ENCODE data around the gene PRKCA. TPM values are rescaled to one million over a fixed set of nuclear protein-coding genes. Genes with fewer than 3 reads are reported as not detected.

The PRKCA gene
- total and polyA plus RNA-seq, 2 of the 13 experiments (the other 11 are each of a cell fraction or from before 2014, with no cell fraction given): 18.5 to 21.5 TPM

GRCh38 chr17:66548158-66548557, 245.7 kb downstream of the PRKCA start:
- H3K27me3 ChIP-seq (ENCODE audit: control insufficient read depth in 1 of 2, insufficient read depth in 2 of 2, low read length in 2 of 2): no peaks in the 10 kb centered on the region
- H3K36me3 ChIP-seq (replicated peaks in 1 of 2; ENCODE audit: control insufficient read depth in 1 of 2, insufficient read depth in 2 of 2, low read length in 2 of 2): no peaks in the 10 kb centered on the region
- POLR2A ChIA-PET: interaction anchor here (1.3 kb wide), 1 partner anchor 19 kb away, joined by 3 read pairs; no protein-coding TSS in a partner anchor
- H3K4me3 ChIP-seq (replicated peaks in 1 of 3; ENCODE audit: insufficient read depth in 1 of 3, low read depth in 2 of 3, low read length in 3 of 3): no peak overlapping the region
- TSS peak; percentile 13 for BruUV-seq (replicated peaks)
- 70% methylated on average over 3 of the region's 3 CpGs for WGBS (ENCODE audit: low lambda C conversion rate)
- H3K9ac ChIP-seq (ENCODE audit: insufficient read depth, low read depth, low read length): no peak overlapping the region
- peaks cover 66% of the 10 kb centered on the region for H3K4me1 ChIP-seq (ENCODE audit: insufficient read depth, low read length)
- FAIRE-seq (peak; percentile 12), ATAC-seq (peak; percentile 46), DNase-seq (ENCODE audit: low spot score) (peak; percentile 23)
- no peaks in the 10 kb centered on the region for H3K79me2 ChIP-seq (ENCODE audit: insufficient read depth, low read length)
- in situ Hi-C loops (cut with HindIII; ENCODE audit: extremely low pct_ligation_motif_present, low pct_unique_long_range_greater_than_20kb): no loop called here
- no peaks in the 10 kb centered on the region for H4K20me1 ChIP-seq (ENCODE audit: insufficient read depth, low read length)
- no peaks in the 10 kb centered on the region for H3K9me3 ChIP-seq (ENCODE audit: low read length)
- intact Hi-C loops (cut with micrococcal nuclease; ENCODE audit: unreplicated experiment): loop anchor here (5.0 to 10.0 kb wide), 2 partner anchors 41 to 83 kb away; no protein-coding TSS in a partner anchor
- peak overlapping the region; percentile 44 for H3K27ac ChIP-seq (ENCODE audit: extremely low read length, insufficient read depth, low read length)
- H2AFZ ChIP-seq (ENCODE audit: low read length): no peak overlapping the region
- no peak overlapping the region for H3K4me2 ChIP-seq (ENCODE audit: low read depth, low read length)
- CTCF ChIA-PET (ENCODE audit: low intra/inter-chr PET ratio, low total read pairs): no interaction called here
- no peak for TF ChIP-seq ZXDC (CRISPR knock-in tag; IDR thresholded peaks at IDR 0.05)
- no peak for TF ChIP-seq HNRNPUL1 (IDR thresholded peaks at IDR 0.05; ENCODE audit: low read depth, low read length)
- 0 out of 2 replicates have a peak, but pooled peaks have one; percentile 18 for TF ChIP-seq MEIS1 (CRISPR knock-in tag; IDR thresholded peaks at IDR 0.05; ENCODE audit: borderline replicate concordance)
- no peak for TF ChIP-seq NFIC (IDR thresholded peaks at IDR 0.05; ENCODE audit: low read length)
- no peak for TF ChIP-seq HMG20B (CRISPR knock-in tag; conservative IDR thresholded peaks at IDR 0.05)
- TF ChIP-seq ZNF547 (CRISPR knock-in tag; IDR thresholded peaks at IDR 0.05): no peak
- TF ChIP-seq ZSCAN20 (CRISPR knock-in tag; IDR thresholded peaks at IDR 0.05; ENCODE audit: borderline replicate concordance): no peak
- no peak for TF ChIP-seq HDAC1 (CRISPR knock-in tag; IDR thresholded peaks at IDR 0.05)
- no peak for TF ChIP-seq ZNF784 (CRISPR knock-in tag; IDR thresholded peaks at IDR 0.05; ENCODE audit: borderline replicate concordance)
- no peak for TF ChIP-seq ZNF124 (CRISPR knock-in tag; IDR thresholded peaks at IDR 0.05)
- TF ChIP-seq ZNF674 (CRISPR knock-in tag; IDR thresholded peaks at IDR 0.05; ENCODE audit: low read depth): no peak
- TF ChIP-seq ZNF383 (CRISPR knock-in tag; IDR thresholded peaks at IDR 0.05; ENCODE audit: borderline replicate concordance): 0 out of 2 replicates have a peak, but pooled peaks have one; percentile 38
- 0 out of 2 replicates have a peak, but pooled peaks have one; percentile 28 for TF ChIP-seq ZNF7 (CRISPR knock-in tag; IDR thresholded peaks at IDR 0.05)
- no peak for TF ChIP-seq SP4 (CRISPR knock-in tag; IDR thresholded peaks at IDR 0.05)
- no peak for TF ChIP-seq BORCS8-MEF2B (CRISPR knock-in tag; IDR thresholded peaks at IDR 0.05)
- no peak for TF ChIP-seq ZNF17 (CRISPR knock-in tag; IDR thresholded peaks at IDR 0.05)
- TF ChIP-seq ZNF660 (CRISPR knock-in tag; IDR thresholded peaks at IDR 0.05; ENCODE audit: borderline replicate concordance, low read depth): no peak
- 0 out of 2 replicates have a peak, but pooled peaks have one; percentile 27 for TF ChIP-seq SNAPC2 (CRISPR knock-in tag; IDR thresholded peaks at IDR 0.05)
- no peak for TF ChIP-seq KAT7 (CRISPR knock-in tag; IDR thresholded peaks at IDR 0.05; ENCODE audit: borderline replicate concordance)
- TF ChIP-seq ETV5 (CRISPR knock-in tag; IDR thresholded peaks at IDR 0.05; ENCODE audit: borderline replicate concordance): peak; percentile 34; the same call in 1 of the 2 replicates
- no peak for TF ChIP-seq GLI4 (CRISPR knock-in tag; IDR thresholded peaks at IDR 0.05; ENCODE audit: borderline replicate concordance)
- no peak for TF ChIP-seq RAD21 (CRISPR knock-in tag; IDR thresholded peaks at IDR 0.05)
- no peak for TF ChIP-seq GPN1 (CRISPR knock-in tag; IDR thresholded peaks at IDR 0.05; ENCODE audit: borderline replicate concordance)
- TF ChIP-seq ZBTB21 (CRISPR knock-in tag; IDR thresholded peaks at IDR 0.05): no peak
- no peak for TF ChIP-seq MTF2 (CRISPR knock-in tag; IDR thresholded peaks at IDR 0.05; ENCODE audit: borderline replicate concordance)

All from HepG2 (cell line).